ENCODE results near the gene PLCXD1. TPM values are rescaled to one million over a fixed set of nuclear protein-coding genes. Genes with fewer than 3 reads are reported as not detected.
A peak's percentile ranks its signal among the peaks of the same experiment; 100 is the strongest.

The PLCXD1 gene
- total and polyA plus RNA-seq, 9 of the 15 experiments (the other 6 are each of a cell fraction or from before 2014, with no cell fraction given) = 6.0 to 60.2 (median 39.5) TPM

- TF ChIP-seq STAT5A (IDR thresholded peaks at IDR 0.05; ENCODE audit: borderline replicate concordance, low read length) (no peak), PRPF4 (IDR thresholded peaks at IDR 0.05; ENCODE audit: insufficient read depth, low read depth, low read length, poor library complexity, severe bottlenecking) (no peak), FOXP1 (CRISPR knock-in tag; IDR thresholded peaks at IDR 0.05) (no peak), POLR2H (tag; IDR thresholded peaks at IDR 0.05; ENCODE audit: low read depth) (0 out of 2 replicates have a peak, but pooled peaks have one; percentile 36), PHF21A (IDR thresholded peaks at IDR 0.05; ENCODE audit: borderline replicate concordance, low read depth) (no peak), RB1 (IDR thresholded peaks at IDR 0.05; ENCODE audit: low read depth) (no peak; the same call in 1 of the 2 replicates), ZBED1 (IDR thresholded peaks at IDR 0.05) (no peak), POLR2G (IDR thresholded peaks at IDR 0.05; ENCODE audit: low read depth, low read length) (peak; percentile 82), ZNF785 (CRISPR knock-in tag; IDR thresholded peaks at IDR 0.05) (no peak), ZNF239 (CRISPR knock-in tag; IDR thresholded peaks at IDR 0.05) (no peak), MLLT1 (IDR thresholded peaks at IDR 0.05) (peak in 1 of 2 experiments; percentile 60; a peak in 1 of 4 replicates), ZNF232 (CRISPR knock-in tag; IDR thresholded peaks at IDR 0.05) (no peak), HEY1 (CRISPR knock-in tag; IDR thresholded peaks at IDR 0.05; ENCODE audit: borderline replicate concordance) (no peak), EP400 (IDR thresholded peaks at IDR 0.05) (peak; percentile 47; the same call in 1 of the 2 replicates), ZNF76 (CRISPR knock-in tag; IDR thresholded peaks at IDR 0.05; ENCODE audit: borderline replicate concordance) (no peak), ZNF639 (CRISPR knock-in tag; conservative IDR thresholded peaks at IDR 0.05 in 1 of 2, IDR thresholded peaks at IDR 0.05 in 1 of 2) (no peak), POU5F1 (IDR thresholded peaks at IDR 0.05; ENCODE audit: borderline replicate concordance, low read depth, low read length, partially characterized antibody) (no peak), TAF7 (tag; IDR thresholded peaks at IDR 0.05) (no peak), NCOA6 (IDR thresholded peaks at IDR 0.05) (no peak), NEUROD1 (IDR thresholded peaks at IDR 0.05; ENCODE audit: borderline replicate concordance, low read depth, low read length, partially characterized antibody) (peak; percentile 90), RFX1 (IDR thresholded peaks at IDR 0.05) (no peak), POLR2B (IDR thresholded peaks at IDR 0.05; ENCODE audit: low read depth, partially characterized antibody) (peak; percentile 69), BHLHE40 (IDR thresholded peaks at IDR 0.05; ENCODE audit: low read length) (no peak), ZBTB17 (CRISPR knock-in tag; IDR thresholded peaks at IDR 0.05) (no peak), FOSL1 (tag; conservative IDR thresholded peaks at IDR 0.05) (no peak; the same call in 1 of the 2 replicates)
- TF ChIP-seq, protein P1, sequence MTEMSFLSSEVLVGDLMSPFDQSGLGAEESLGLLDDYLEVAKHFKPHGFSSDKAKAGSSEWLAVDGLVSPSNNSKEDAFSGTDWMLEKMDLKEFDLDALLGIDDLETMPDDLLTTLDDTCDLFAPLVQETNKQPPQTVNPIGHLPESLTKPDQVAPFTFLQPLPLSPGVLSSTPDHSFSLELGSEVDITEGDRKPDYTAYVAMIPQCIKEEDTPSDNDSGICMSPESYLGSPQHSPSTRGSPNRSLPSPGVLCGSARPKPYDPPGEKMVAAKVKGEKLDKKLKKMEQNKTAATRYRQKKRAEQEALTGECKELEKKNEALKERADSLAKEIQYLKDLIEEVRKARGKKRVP (CRISPR knock-in tag; IDR thresholded peaks at IDR 0.05) = no peak
Observed at GRCh38 chrX:318068-318738, 37.0 kb downstream of the PLCXD1 start (continued).
